Measurements from ENCODE around the gene POU6F2. TPM values are rescaled to one million over a fixed set of nuclear protein-coding genes. Genes with fewer than 3 reads are reported as not detected.
"Not testable (repeated sequence)": the region's sequence is repeated elsewhere in the genome, so short reads cannot be mapped to it uniquely, and the experiment has no call there.

POU6F2 gene
- polyA plus RNA-seq, 2 donors = 0.08 to 0.12 TPM

GRCh38 chr7:38975944-38976392 lies 1.7 kb upstream of the POU6F2 start:
- H3K9me3 ChIP-seq (ENCODE audit: control insufficient read depth in 2 of 2, insufficient read depth in 1 of 2, low read depth in 1 of 2, low read length in 1 of 2) = no peaks in the 10 kb centered on the region
- no peaks in the 10 kb centered on the region for H3K36me3 ChIP-seq (ENCODE audit: control insufficient read depth in 2 of 2, insufficient read depth in 2 of 2, low read length in 1 of 2)
- H3K27ac ChIP-seq (ENCODE audit: low read depth in 2 of 2, low read length in 1 of 2) = no peak overlapping the region
- WGBS, 2 donors = 6 to 7% methylated on average over 38 of the region's 38 CpGs
- no peak overlapping the region for H3K4me3 ChIP-seq (ENCODE audit: low read depth in 1 of 2, low read length in 2 of 2)
- H3K4me1 ChIP-seq (ENCODE audit: control insufficient read depth in 2 of 2, insufficient read depth in 2 of 2, low read length in 1 of 2) = peaks cover 3 to 5% of the 10 kb centered on the region in 2 donors
- H3K27me3 ChIP-seq (ENCODE audit: control insufficient read depth in 1 of 2, insufficient read depth in 2 of 2, low read length in 2 of 2) = peaks cover 0 to 5% of the 10 kb centered on the region in 2 donors

GRCh38 chr7:38978491-38978890 lies 782 bp downstream of the POU6F2 start:
- Histone ChIP-seq H3K9me3 (ENCODE audit: control insufficient read depth in 2 of 2, insufficient read depth in 1 of 2, low read depth in 1 of 2, low read length in 1 of 2) (no peaks in the 10 kb centered on the region), H3K36me3 (ENCODE audit: control insufficient read depth in 2 of 2, insufficient read depth in 2 of 2, low read length in 1 of 2) (no peaks in the 10 kb centered on the region), H3K27ac (ENCODE audit: low read depth in 2 of 2, low read length in 1 of 2) (no peak overlapping the region), H3K4me1 (ENCODE audit: control insufficient read depth in 2 of 2, insufficient read depth in 2 of 2, low read length in 1 of 2) (peaks cover 3 to 5% of the 10 kb centered on the region in 2 donors), H3K27me3 (ENCODE audit: control insufficient read depth in 1 of 2, insufficient read depth in 2 of 2, low read length in 2 of 2) (peaks cover 0 to 5% of the 10 kb centered on the region in 2 donors), H3K4me3 (ENCODE audit: low read depth in 1 of 2, low read length in 2 of 2) (no peak overlapping the region)
- 49% methylated on average over 5 of the region's 5 CpGs for WGBS, 2 donors

GRCh38 chr7:38992203-38992602 lies 14.5 kb downstream of the POU6F2 start:
- 66 to 71% methylated on average over 4 of the region's 4 CpGs for WGBS, 2 donors
- Histone ChIP-seq H3K27ac (ENCODE audit: low read depth in 2 of 2, low read length in 1 of 2) (no peak overlapping the region), H3K4me1 (ENCODE audit: control insufficient read depth in 2 of 2, insufficient read depth in 2 of 2, low read length in 1 of 2) (no peaks in the 10 kb centered on the region), H3K36me3 (ENCODE audit: control insufficient read depth in 2 of 2, insufficient read depth in 2 of 2, low read length in 1 of 2) (no peaks in the 10 kb centered on the region), H3K27me3 (ENCODE audit: control insufficient read depth in 1 of 2, insufficient read depth in 2 of 2, low read length in 2 of 2) (no peaks in the 10 kb centered on the region), H3K9me3 (ENCODE audit: control insufficient read depth in 2 of 2, insufficient read depth in 1 of 2, low read depth in 1 of 2, low read length in 1 of 2) (no peaks in the 10 kb centered on the region), H3K4me3 (ENCODE audit: low read depth in 1 of 2, low read length in 2 of 2) (no peak overlapping the region)

GRCh38 chr7:39001595-39001994 lies 23.9 kb downstream of the POU6F2 start:
- Histone ChIP-seq H3K9me3 (ENCODE audit: control insufficient read depth in 2 of 2, insufficient read depth in 1 of 2, low read depth in 1 of 2, low read length in 1 of 2) (no peaks in the 10 kb centered on the region), H3K27ac (ENCODE audit: low read depth in 2 of 2, low read length in 1 of 2) (no peak overlapping the region), H3K27me3 (ENCODE audit: control insufficient read depth in 1 of 2, insufficient read depth in 2 of 2, low read length in 2 of 2) (no peaks in the 10 kb centered on the region), H3K36me3 (ENCODE audit: control insufficient read depth in 2 of 2, insufficient read depth in 2 of 2, low read length in 1 of 2) (no peaks in the 10 kb centered on the region), H3K4me3 (ENCODE audit: low read depth in 1 of 2, low read length in 2 of 2) (no peak overlapping the region), H3K4me1 (ENCODE audit: control insufficient read depth in 2 of 2, insufficient read depth in 2 of 2, low read length in 1 of 2) (no peaks in the 10 kb centered on the region)
- 75 to 93% methylated on average over 1 of the region's 1 CpG for WGBS, 2 donors

GRCh38 chr7:39002755-39003154 lies 25.0 kb downstream of the POU6F2 start:
- no peak overlapping the region for H3K27ac ChIP-seq (ENCODE audit: low read depth in 2 of 2, low read length in 1 of 2)
- no peaks in the 10 kb centered on the region for H3K27me3 ChIP-seq (ENCODE audit: control insufficient read depth in 1 of 2, insufficient read depth in 2 of 2, low read length in 2 of 2)
- no peaks in the 10 kb centered on the region for H3K4me1 ChIP-seq (ENCODE audit: control insufficient read depth in 2 of 2, insufficient read depth in 2 of 2, low read length in 1 of 2)
- H3K9me3 ChIP-seq (ENCODE audit: control insufficient read depth in 2 of 2, insufficient read depth in 1 of 2, low read depth in 1 of 2, low read length in 1 of 2) = no peaks in the 10 kb centered on the region
- 80 to 85% methylated on average over 5 of the region's 5 CpGs for WGBS, 2 donors
- H3K36me3 ChIP-seq (ENCODE audit: control insufficient read depth in 2 of 2, insufficient read depth in 2 of 2, low read length in 1 of 2) = no peaks in the 10 kb centered on the region
- no peak overlapping the region for H3K4me3 ChIP-seq (ENCODE audit: low read depth in 1 of 2, low read length in 2 of 2)

- H3K27me3 ChIP-seq (ENCODE audit: control insufficient read depth in 1 of 2, insufficient read depth in 2 of 2, low read length in 2 of 2) = no peaks in the 10 kb centered on the region
- WGBS, 2 donors = 38 to 40% methylated on average over 8 of the region's 8 CpGs
- H3K4me1 ChIP-seq (ENCODE audit: control insufficient read depth in 2 of 2, insufficient read depth in 2 of 2, low read length in 1 of 2) = no peaks in the 10 kb centered on the region
- no peaks in the 10 kb centered on the region for H3K9me3 ChIP-seq (ENCODE audit: control insufficient read depth in 2 of 2, insufficient read depth in 1 of 2, low read depth in 1 of 2, low read length in 1 of 2)
- H3K4me3 ChIP-seq (ENCODE audit: low read depth in 1 of 2, low read length in 2 of 2) = no peak overlapping the region
- H3K27ac ChIP-seq (ENCODE audit: low read depth in 2 of 2, low read length in 1 of 2) = no peak overlapping the region
- H3K36me3 ChIP-seq (ENCODE audit: control insufficient read depth in 2 of 2, insufficient read depth in 2 of 2, low read length in 1 of 2) = no peaks in the 10 kb centered on the region
Observed at GRCh38 chr7:39005036-39005435, 27.3 kb downstream of the POU6F2 start.

- H3K9me3 ChIP-seq (ENCODE audit: control insufficient read depth in 2 of 2, insufficient read depth in 1 of 2, low read depth in 1 of 2, low read length in 1 of 2) = no peaks in the 10 kb centered on the region
- no peaks in the 10 kb centered on the region for H3K27me3 ChIP-seq (ENCODE audit: control insufficient read depth in 1 of 2, insufficient read depth in 2 of 2, low read length in 2 of 2)
- WGBS, 2 donors = 48 to 55% methylated on average over 6 of the region's 6 CpGs
- H3K4me1 ChIP-seq (ENCODE audit: control insufficient read depth in 2 of 2, insufficient read depth in 2 of 2, low read length in 1 of 2) = no peaks in the 10 kb centered on the region
- no peak overlapping the region for H3K27ac ChIP-seq (ENCODE audit: low read depth in 2 of 2, low read length in 1 of 2)
- no peaks in the 10 kb centered on the region for H3K36me3 ChIP-seq (ENCODE audit: control insufficient read depth in 2 of 2, insufficient read depth in 2 of 2, low read length in 1 of 2)
- no peak overlapping the region for H3K4me3 ChIP-seq (ENCODE audit: low read depth in 1 of 2, low read length in 2 of 2)
Observed at GRCh38 chr7:39005461-39005860, 27.8 kb downstream of the POU6F2 start.

- not testable (repeated sequence) for H3K4me1 ChIP-seq (ENCODE audit: control insufficient read depth in 2 of 2, insufficient read depth in 2 of 2, low read length in 1 of 2); H3K27me3 ChIP-seq (ENCODE audit: control insufficient read depth in 1 of 2, insufficient read depth in 2 of 2, low read length in 2 of 2); H3K36me3 ChIP-seq (ENCODE audit: control insufficient read depth in 2 of 2, insufficient read depth in 2 of 2, low read length in 1 of 2); H3K4me3 ChIP-seq (ENCODE audit: low read depth in 1 of 2, low read length in 2 of 2); H3K9me3 ChIP-seq (ENCODE audit: control insufficient read depth in 2 of 2, insufficient read depth in 1 of 2, low read depth in 1 of 2, low read length in 1 of 2); H3K27ac ChIP-seq (ENCODE audit: low read depth in 2 of 2, low read length in 1 of 2)
- WGBS, 2 donors = 82 to 88% methylated on average over 26 to 32 of the region's 34 CpGs
Observed at GRCh38 chr7:39013049-39013939, 35.6 kb downstream of the POU6F2 start.

- WGBS, 2 donors = 57 to 60% methylated on average over 9 of the region's 9 CpGs
- Histone ChIP-seq H3K4me1 (ENCODE audit: control insufficient read depth in 2 of 2, insufficient read depth in 2 of 2, low read length in 1 of 2) (no peaks in the 10 kb centered on the region), H3K4me3 (ENCODE audit: low read depth in 1 of 2, low read length in 2 of 2) (no peak overlapping the region), H3K9me3 (ENCODE audit: control insufficient read depth in 2 of 2, insufficient read depth in 1 of 2, low read depth in 1 of 2, low read length in 1 of 2) (no peaks in the 10 kb centered on the region), H3K27me3 (ENCODE audit: control insufficient read depth in 1 of 2, insufficient read depth in 2 of 2, low read length in 2 of 2) (no peaks in the 10 kb centered on the region), H3K27ac (ENCODE audit: low read depth in 2 of 2, low read length in 1 of 2) (no peak overlapping the region), H3K36me3 (ENCODE audit: control insufficient read depth in 2 of 2, insufficient read depth in 2 of 2, low read length in 1 of 2) (no peaks in the 10 kb centered on the region)
Observed at GRCh38 chr7:39016609-39017008, 38.9 kb downstream of the POU6F2 start.

GRCh38 chr7:39017369-39017915 lies 39.7 kb downstream of the POU6F2 start:
- Histone ChIP-seq H3K4me3 (ENCODE audit: low read depth in 1 of 2, low read length in 2 of 2) (no peak overlapping the region), H3K9me3 (ENCODE audit: control insufficient read depth in 2 of 2, insufficient read depth in 1 of 2, low read depth in 1 of 2, low read length in 1 of 2) (no peaks in the 10 kb centered on the region), H3K27ac (ENCODE audit: low read depth in 2 of 2, low read length in 1 of 2) (no peak overlapping the region), H3K27me3 (ENCODE audit: control insufficient read depth in 1 of 2, insufficient read depth in 2 of 2, low read length in 2 of 2) (no peaks in the 10 kb centered on the region), H3K36me3 (ENCODE audit: control insufficient read depth in 2 of 2, insufficient read depth in 2 of 2, low read length in 1 of 2) (no peaks in the 10 kb centered on the region), H3K4me1 (ENCODE audit: control insufficient read depth in 2 of 2, insufficient read depth in 2 of 2, low read length in 1 of 2) (no peaks in the 10 kb centered on the region)
- WGBS, 2 donors = 56 to 60% methylated on average over 6 of the region's 6 CpGs
